A549 (cell line): ENCODE measurements around the gene EARS2. TPM values are rescaled to one million over a fixed set of nuclear protein-coding genes. Genes with fewer than 3 reads are reported as not detected.
A peak's percentile ranks its signal among the peaks of the same experiment; 100 is the strongest.

Experiments
- BHLHE40 ChIP-seq: IDR thresholded peaks from 2 replicates; pipeline ENCODE4 v1.6.1; 2012; ENCODE audit warnings: low read depth, low read length, inconsistent platforms
- CBX2 ChIP-seq: fragments of 200-600 bp; sonication (generic); IDR thresholded peaks from 2 replicates; pipeline ENCODE4 v1.6.1; 2016; ENCODE audit warnings: low read depth, mild to moderate bottlenecking, borderline replicate concordance
- CBX8 ChIP-seq: fragments of 200-600 bp; sonication (generic); IDR thresholded peaks from 2 replicates; pipeline ENCODE4 v1.6.1; 2016
- CEBPB ChIP-seq, 2 experiments: fragments of >200 bp in 1 of 2; sonication (Bioruptor Twin) in 1 of 2; formaldehyde crosslinking in 1 of 2; IDR thresholded peaks; 2 replicates each; pipeline ENCODE4 v1.6.1; 2012 to 2016
- CHD2 ChIP-seq: fragments of 150-350 bp; IDR thresholded peaks from 2 replicates; pipeline ENCODE4 v1.6.1; 2014; ENCODE audit warnings: low read length; ENCODE audit not compliant: partially characterized antibody
- EP300 ChIP-seq, 2 experiments: fragments of >200 bp; sonication (Bioruptor Twin); formaldehyde crosslinking; IDR thresholded peaks; 2 replicates in 1 of 2; 3 replicates in 1 of 2; pipeline ENCODE4 v1.6.1; 2016 to 2017
- FOSB ChIP-seq: fragments of 250-450 bp; sonication (Bioruptor Pico); IDR thresholded peaks from 2 replicates; pipeline ENCODE4 v1.5.0; 2020; ENCODE audit warnings: mild to moderate bottlenecking, moderate library complexity
- FOXS1 ChIP-seq: fragments of 250-450 bp; sonication (Bioruptor Pico); IDR thresholded peaks from 2 replicates; pipeline ENCODE4 v1.5.0; 2020; ENCODE audit warnings: mild to moderate bottlenecking, moderate library complexity
- GATA3 ChIP-seq: IDR thresholded peaks from 2 replicates; pipeline ENCODE4 v1.6.1; 2012; ENCODE audit warnings: borderline replicate concordance
- HDAC2 ChIP-seq: fragments of 200-600 bp; sonication (generic); IDR thresholded peaks from 2 replicates; pipeline ENCODE4 v1.6.1; 2016
- HOXA7 ChIP-seq: fragments of 250-450 bp; sonication (Bioruptor Pico); IDR thresholded peaks from 2 replicates; pipeline ENCODE4 v1.5.0; 2020; ENCODE audit warnings: mild to moderate bottlenecking, moderate library complexity
- HOXB13 ChIP-seq: fragments of 250-450 bp; sonication (Bioruptor Pico); IDR thresholded peaks from 2 replicates; pipeline ENCODE4 v1.5.0; 2020; ENCODE audit warnings: low read depth, mild to moderate bottlenecking, moderate library complexity
- JUN ChIP-seq, 2 experiments: fragments of >200 bp; sonication (Bioruptor Twin); formaldehyde crosslinking; IDR thresholded peaks; 2 replicates in 1 of 2; 3 replicates in 1 of 2; pipeline ENCODE4 v1.6.1; 2016 to 2017
- JUNB ChIP-seq: fragments of >200 bp; sonication (Bioruptor Twin); formaldehyde crosslinking; IDR thresholded peaks from 2 replicates; pipeline ENCODE4 v1.6.1; 2016
- MAFK ChIP-seq: fragments of 450-650 bp; IDR thresholded peaks from 2 replicates; pipeline ENCODE4 v1.6.1; 2014; ENCODE audit not compliant: partially characterized antibody
- NR3C1 ChIP-seq: fragments of >200 bp; sonication (Bioruptor Twin); formaldehyde crosslinking; IDR thresholded peaks from 3 replicates; pipeline ENCODE4 v1.6.1; 2017
- PHF8 ChIP-seq: fragments of 200-600 bp; sonication (generic); IDR thresholded peaks from 2 replicates; pipeline ENCODE4 v1.6.1; 2016; ENCODE audit warnings: low read depth, mild to moderate bottlenecking, antibody characterized with exemption, moderate library complexity, borderline replicate concordance
- POLR2A ChIP-seq: IDR thresholded peaks from 2 replicates; pipeline ENCODE4 v1.6.1; 2012; ENCODE audit warnings: mild to moderate bottlenecking, low read length
- POLR2AphosphoS2 ChIP-seq: conservative IDR thresholded peaks from 2 replicates; pipeline ENCODE4 v1.6.1; 2012; ENCODE audit warnings: low read length, improper control_type of control experiment, inconsistent platforms
- RAD21 ChIP-seq, 2 experiments: fragments of >200 bp in 1 of 2; sonication (Bioruptor Twin) in 1 of 2; formaldehyde crosslinking in 1 of 2; IDR thresholded peaks in 1 of 2; conservative IDR thresholded peaks in 1 of 2; 2 replicates in 1 of 2; 3 replicates in 1 of 2; pipeline ENCODE4 v1.6.1; 2012 to 2018; ENCODE audit warnings: inconsistent platforms in 1 of 2
- RARB ChIP-seq: fragments of 250-450 bp; sonication (Bioruptor Pico); IDR thresholded peaks from 2 replicates; pipeline ENCODE4 v1.8.0; 2021; ENCODE audit warnings: mild to moderate bottlenecking, moderate library complexity
- RNF2 ChIP-seq: fragments of 200-600 bp; sonication (generic); IDR thresholded peaks from 2 replicates; pipeline ENCODE4 v1.6.1; 2016; ENCODE audit warnings: low read depth, mild to moderate bottlenecking, antibody characterized with exemption, moderate library complexity, borderline replicate concordance
- SMC3 ChIP-seq: fragments of >200 bp; sonication (Bioruptor Twin); formaldehyde crosslinking; IDR thresholded peaks from 3 replicates; pipeline ENCODE4 v1.6.1; 2018; ENCODE audit warnings: inconsistent platforms
- SREBF2 ChIP-seq: fragments of 450-650 bp; IDR thresholded peaks from 2 replicates; pipeline ENCODE4 v1.6.1; 2014; ENCODE audit warnings: mild to moderate bottlenecking, moderate library complexity
- TP53 ChIP-seq: fragments of 250-450 bp; sonication (Bioruptor Pico); IDR thresholded peaks from 2 replicates; pipeline ENCODE4 v1.5.0; 2021; ENCODE audit warnings: mild to moderate bottlenecking, moderate library complexity
- ZC3H11A ChIP-seq: fragments of 450-650 bp; IDR thresholded peaks from 2 replicates; pipeline ENCODE4 v1.6.1; 2014; ENCODE audit warnings: antibody characterized with exemption, mild to moderate bottlenecking
- ZFP36 ChIP-seq: fragments of 450-650 bp; IDR thresholded peaks from 2 replicates; pipeline ENCODE4 v1.6.1; 2014; ENCODE audit warnings: borderline replicate concordance; ENCODE audit not compliant: partially characterized antibody
- ZNF302 ChIP-seq: fragments of 250-450 bp; sonication (Bioruptor Pico); IDR thresholded peaks from 2 replicates; pipeline ENCODE4 v1.9.0; 2021; ENCODE audit warnings: inconsistent platforms, mild to moderate bottlenecking, moderate library complexity
- polyA plus RNA-seq, 4 experiments: library from polyadenylated mRNA; depleted of rRNA in 3 of 4; stranded (reverse); fragments of >200 nt; fragmentation: RNase III in 1 of 4; extraction: RNeasy Plus Mini Kit Qiagen cat#74134 plus additional on column Dnase treatment in 1 of 4; gene quantifications; 2 replicates in 3 of 4; 3 replicates in 1 of 4; pipeline ENCODE4 v1.2.3, GENCODE V29; 2011 to 2017
- TF ChIP-seq, protein P1 (sequence below): fragments of 450-650 bp; IDR thresholded peaks from 2 replicates; pipeline ENCODE4 v1.6.1; 2014; ENCODE audit warnings: antibody characterized with exemption
- TF ChIP-seq, protein P2 (sequence below): fragments of 250-450 bp; sonication (Bioruptor Pico); IDR thresholded peaks from 2 replicates; pipeline ENCODE4 v1.5.0; 2020; ENCODE audit warnings: low read depth, mild to moderate bottlenecking, moderate library complexity
- TF ChIP-seq, protein P3 (sequence below): IDR thresholded peaks from 2 replicates; pipeline ENCODE4 v1.6.1; 2012
- TF ChIP-seq, protein P4 (sequence below): fragments of 200-600 bp; sonication (generic); IDR thresholded peaks from 2 replicates; pipeline ENCODE4 v1.6.1; 2016; ENCODE audit warnings: antibody characterized with exemption, mild to moderate bottlenecking, moderate library complexity
- TF ChIP-seq, protein P5 (sequence below): fragments of >200 bp; sonication (Bioruptor Twin); formaldehyde crosslinking; IDR thresholded peaks from 2 replicates; pipeline ENCODE4 v1.6.1; 2016
- TF ChIP-seq, protein P6 (sequence below): fragments of >200 bp; sonication (Bioruptor Twin); formaldehyde crosslinking; IDR thresholded peaks from 3 replicates; pipeline ENCODE4 v1.6.1; 2016
- TF ChIP-seq, protein P7 (sequence below): IDR thresholded peaks from 2 replicates; pipeline ENCODE4 v1.6.1; 2012
- TF ChIP-seq, protein P8 (sequence below): fragments of 150-350 bp; IDR thresholded peaks from 2 replicates; pipeline ENCODE4 v1.6.1; 2014; ENCODE audit warnings: low read depth, mild to moderate bottlenecking, low read length

Gene EARS2
- polyA plus RNA-seq, 2 of the 4 experiments (the other 2 are of a cell fraction), result 30.4 to 45.2 TPM

DNA sequence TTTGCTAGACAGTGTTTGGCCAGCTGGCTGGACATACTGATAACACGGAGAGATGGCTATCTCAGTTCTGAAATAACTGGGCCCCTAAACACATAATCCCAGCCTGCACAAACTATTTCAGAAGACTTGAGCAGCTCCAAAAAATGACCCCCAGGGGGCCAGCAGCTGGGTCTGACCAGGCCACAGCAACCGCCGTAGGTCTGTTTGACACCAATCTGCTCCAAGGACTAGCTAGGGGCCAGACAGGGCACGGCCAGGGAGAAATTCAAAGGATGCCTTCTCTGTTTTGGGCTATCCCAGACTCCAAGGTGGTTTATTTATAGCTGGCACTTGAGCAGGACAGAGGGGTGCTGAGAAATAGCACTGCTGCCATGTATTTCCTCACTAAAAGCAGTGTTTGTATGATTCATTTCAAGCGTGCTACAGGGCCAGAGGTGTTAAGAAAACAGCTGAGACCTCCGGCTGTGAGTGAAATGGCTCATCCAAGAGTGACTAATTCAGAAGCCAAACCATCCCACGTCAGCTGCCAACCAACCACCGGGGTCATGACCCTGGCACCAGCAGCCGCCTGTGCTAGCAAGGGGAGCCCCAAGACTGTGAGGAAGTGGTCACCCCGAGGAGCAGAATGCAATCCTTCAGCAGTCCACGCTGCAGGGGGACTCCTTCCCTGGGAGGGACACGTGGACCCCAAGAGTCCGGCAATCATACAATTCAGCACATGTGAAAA is 52.5 kb downstream of the EARS2 start (continued):
- TF ChIP-seq HOXA7 (CRISPR knock-in tag) (no peak), EP300 (IDR thresholded peaks at IDR 0.05) (no peak), FOSB (CRISPR knock-in tag) (no peak), RARB (CRISPR knock-in tag) (no peak), MAFK (no peak), RNF2 (no peak), FOXS1 (CRISPR knock-in tag) (no peak), TP53 (no peak), CBX2 (no peak), ZNF302 (CRISPR knock-in tag) (no peak), POLR2A (no peak), BHLHE40 (peak; percentile 72), PHF8 (no peak), RAD21 (conservative IDR thresholded peaks at IDR 0.05 in 1 of 2, IDR thresholded peaks at IDR 0.05 in 1 of 2) (0 out of 5 replicates have a peak, but pooled peaks of 1 of the 2 experiments have one; percentile 0), GATA3 (peak; percentile 75; the same call in 1 of the 2 replicates), HOXB13 (CRISPR knock-in tag) (no peak), JUNB (peak; percentile 82), ZC3H11A (no peak), SREBF2 (no peak), ZFP36 (no peak), CBX8 (no peak), CHD2 (no peak), HDAC2 (no peak), POLR2AphosphoS2 (no peak), CEBPB (IDR thresholded peaks at IDR 0.05) (peak in 1 of 2 experiments; percentile 46; a peak in 1 of 4 replicates), JUN (IDR thresholded peaks at IDR 0.05) (peak in 1 of 2 experiments; percentile 37; a peak in 1 of 5 replicates), SMC3 (no peak), NR3C1 (no peak)
- TF ChIP-seq, protein P1, sequence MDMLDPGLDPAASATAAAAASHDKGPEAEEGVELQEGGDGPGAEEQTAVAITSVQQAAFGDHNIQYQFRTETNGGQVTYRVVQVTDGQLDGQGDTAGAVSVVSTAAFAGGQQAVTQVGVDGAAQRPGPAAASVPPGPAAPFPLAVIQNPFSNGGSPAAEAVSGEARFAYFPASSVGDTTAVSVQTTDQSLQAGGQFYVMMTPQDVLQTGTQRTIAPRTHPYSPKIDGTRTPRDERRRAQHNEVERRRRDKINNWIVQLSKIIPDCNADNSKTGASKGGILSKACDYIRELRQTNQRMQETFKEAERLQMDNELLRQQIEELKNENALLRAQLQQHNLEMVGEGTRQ, result no peak
- TF ChIP-seq, protein P2, sequence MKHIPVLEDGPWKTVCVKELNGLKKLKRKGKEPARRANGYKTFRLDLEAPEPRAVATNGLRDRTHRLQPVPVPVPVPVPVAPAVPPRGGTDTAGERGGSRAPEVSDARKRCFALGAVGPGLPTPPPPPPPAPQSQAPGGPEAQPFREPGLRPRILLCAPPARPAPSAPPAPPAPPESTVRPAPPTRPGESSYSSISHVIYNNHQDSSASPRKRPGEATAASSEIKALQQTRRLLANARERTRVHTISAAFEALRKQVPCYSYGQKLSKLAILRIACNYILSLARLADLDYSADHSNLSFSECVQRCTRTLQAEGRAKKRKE (CRISPR knock-in tag), result no peak
- TF ChIP-seq, protein P3, sequence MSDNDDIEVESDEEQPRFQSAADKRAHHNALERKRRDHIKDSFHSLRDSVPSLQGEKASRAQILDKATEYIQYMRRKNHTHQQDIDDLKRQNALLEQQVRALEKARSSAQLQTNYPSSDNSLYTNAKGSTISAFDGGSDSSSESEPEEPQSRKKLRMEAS, result peak; percentile 77
- TF ChIP-seq, protein P4, sequence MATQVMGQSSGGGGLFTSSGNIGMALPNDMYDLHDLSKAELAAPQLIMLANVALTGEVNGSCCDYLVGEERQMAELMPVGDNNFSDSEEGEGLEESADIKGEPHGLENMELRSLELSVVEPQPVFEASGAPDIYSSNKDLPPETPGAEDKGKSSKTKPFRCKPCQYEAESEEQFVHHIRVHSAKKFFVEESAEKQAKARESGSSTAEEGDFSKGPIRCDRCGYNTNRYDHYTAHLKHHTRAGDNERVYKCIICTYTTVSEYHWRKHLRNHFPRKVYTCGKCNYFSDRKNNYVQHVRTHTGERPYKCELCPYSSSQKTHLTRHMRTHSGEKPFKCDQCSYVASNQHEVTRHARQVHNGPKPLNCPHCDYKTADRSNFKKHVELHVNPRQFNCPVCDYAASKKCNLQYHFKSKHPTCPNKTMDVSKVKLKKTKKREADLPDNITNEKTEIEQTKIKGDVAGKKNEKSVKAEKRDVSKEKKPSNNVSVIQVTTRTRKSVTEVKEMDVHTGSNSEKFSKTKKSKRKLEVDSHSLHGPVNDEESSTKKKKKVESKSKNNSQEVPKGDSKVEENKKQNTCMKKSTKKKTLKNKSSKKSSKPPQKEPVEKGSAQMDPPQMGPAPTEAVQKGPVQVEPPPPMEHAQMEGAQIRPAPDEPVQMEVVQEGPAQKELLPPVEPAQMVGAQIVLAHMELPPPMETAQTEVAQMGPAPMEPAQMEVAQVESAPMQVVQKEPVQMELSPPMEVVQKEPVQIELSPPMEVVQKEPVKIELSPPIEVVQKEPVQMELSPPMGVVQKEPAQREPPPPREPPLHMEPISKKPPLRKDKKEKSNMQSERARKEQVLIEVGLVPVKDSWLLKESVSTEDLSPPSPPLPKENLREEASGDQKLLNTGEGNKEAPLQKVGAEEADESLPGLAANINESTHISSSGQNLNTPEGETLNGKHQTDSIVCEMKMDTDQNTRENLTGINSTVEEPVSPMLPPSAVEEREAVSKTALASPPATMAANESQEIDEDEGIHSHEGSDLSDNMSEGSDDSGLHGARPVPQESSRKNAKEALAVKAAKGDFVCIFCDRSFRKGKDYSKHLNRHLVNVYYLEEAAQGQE, result no peak
- TF ChIP-seq, protein P5, sequence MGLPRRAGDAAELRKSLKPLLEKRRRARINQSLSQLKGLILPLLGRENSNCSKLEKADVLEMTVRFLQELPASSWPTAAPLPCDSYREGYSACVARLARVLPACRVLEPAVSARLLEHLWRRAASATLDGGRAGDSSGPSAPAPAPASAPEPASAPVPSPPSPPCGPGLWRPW, result no peak
- TF ChIP-seq, protein P6, sequence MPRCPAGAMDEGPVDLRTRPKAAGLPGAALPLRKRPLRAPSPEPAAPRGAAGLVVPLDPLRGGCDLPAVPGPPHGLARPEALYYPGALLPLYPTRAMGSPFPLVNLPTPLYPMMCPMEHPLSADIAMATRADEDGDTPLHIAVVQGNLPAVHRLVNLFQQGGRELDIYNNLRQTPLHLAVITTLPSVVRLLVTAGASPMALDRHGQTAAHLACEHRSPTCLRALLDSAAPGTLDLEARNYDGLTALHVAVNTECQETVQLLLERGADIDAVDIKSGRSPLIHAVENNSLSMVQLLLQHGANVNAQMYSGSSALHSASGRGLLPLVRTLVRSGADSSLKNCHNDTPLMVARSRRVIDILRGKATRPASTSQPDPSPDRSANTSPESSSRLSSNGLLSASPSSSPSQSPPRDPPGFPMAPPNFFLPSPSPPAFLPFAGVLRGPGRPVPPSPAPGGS, result no peak
- TF ChIP-seq, protein P7, sequence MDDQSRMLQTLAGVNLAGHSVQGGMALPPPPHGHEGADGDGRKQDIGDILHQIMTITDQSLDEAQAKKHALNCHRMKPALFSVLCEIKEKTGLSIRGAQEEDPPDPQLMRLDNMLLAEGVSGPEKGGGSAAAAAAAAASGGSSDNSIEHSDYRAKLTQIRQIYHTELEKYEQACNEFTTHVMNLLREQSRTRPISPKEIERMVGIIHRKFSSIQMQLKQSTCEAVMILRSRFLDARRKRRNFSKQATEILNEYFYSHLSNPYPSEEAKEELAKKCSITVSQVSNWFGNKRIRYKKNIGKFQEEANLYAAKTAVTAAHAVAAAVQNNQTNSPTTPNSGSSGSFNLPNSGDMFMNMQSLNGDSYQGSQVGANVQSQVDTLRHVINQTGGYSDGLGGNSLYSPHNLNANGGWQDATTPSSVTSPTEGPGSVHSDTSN, result peak; percentile 87
- TF ChIP-seq, protein P8, sequence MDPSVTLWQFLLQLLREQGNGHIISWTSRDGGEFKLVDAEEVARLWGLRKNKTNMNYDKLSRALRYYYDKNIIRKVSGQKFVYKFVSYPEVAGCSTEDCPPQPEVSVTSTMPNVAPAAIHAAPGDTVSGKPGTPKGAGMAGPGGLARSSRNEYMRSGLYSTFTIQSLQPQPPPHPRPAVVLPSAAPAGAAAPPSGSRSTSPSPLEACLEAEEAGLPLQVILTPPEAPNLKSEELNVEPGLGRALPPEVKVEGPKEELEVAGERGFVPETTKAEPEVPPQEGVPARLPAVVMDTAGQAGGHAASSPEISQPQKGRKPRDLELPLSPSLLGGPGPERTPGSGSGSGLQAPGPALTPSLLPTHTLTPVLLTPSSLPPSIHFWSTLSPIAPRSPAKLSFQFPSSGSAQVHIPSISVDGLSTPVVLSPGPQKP, result no peak
